Occipital lobe (tissue), 3 donors: ENCODE results near the gene F2RL3. TPM values are rescaled to one million over a fixed set of nuclear protein-coding genes. Genes with fewer than 3 reads are reported as not detected.
"Not testable (repeated sequence)": the region's sequence is repeated elsewhere in the genome, so short reads cannot be mapped to it uniquely, and the experiment has no call there.

Source experiments
- DNase-seq: peaks from one replicate; lab custom pipeline; 2025; lab: John Stamatoyannopoulos, UW
- small RNA-seq: library from RNA; depleted of rRNA; stranded (forward); fragments of <200 nt; gene quantifications from one replicate; pipeline ENCODE3, GENCODE V24; 2014
- total RNA-seq: library from RNA; depleted of rRNA; stranded (reverse); fragments of >200 nt; gene quantifications from one replicate; pipeline ENCODE4 v1.2.3, GENCODE V29; 2014

F2RL3 gene
- total RNA-seq, 1 donor from 2014 or later, result under 0.01 TPM

GRCh38 chr19:16921766-16922591 lies 33.2 kb downstream of the F2RL3 start:
- DNase-seq, result no peak

DNA sequence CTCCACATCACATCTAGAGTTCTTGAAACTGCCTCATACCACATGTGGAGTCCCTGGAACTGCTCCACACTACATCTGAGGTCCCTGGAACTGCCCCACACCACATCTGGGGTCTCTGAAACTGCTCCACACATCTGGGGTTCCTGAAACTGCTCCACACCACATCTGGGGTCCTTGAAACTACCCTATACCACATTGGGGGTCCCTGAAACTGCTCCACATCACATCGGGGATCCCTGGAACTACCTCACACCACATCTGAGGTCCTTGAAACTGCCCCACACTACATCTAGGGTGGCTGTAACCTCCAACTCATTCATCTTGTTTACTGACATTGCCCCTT lies 33.8 kb downstream of the F2RL3 start:
- DNase-seq, result no peak

DNA sequence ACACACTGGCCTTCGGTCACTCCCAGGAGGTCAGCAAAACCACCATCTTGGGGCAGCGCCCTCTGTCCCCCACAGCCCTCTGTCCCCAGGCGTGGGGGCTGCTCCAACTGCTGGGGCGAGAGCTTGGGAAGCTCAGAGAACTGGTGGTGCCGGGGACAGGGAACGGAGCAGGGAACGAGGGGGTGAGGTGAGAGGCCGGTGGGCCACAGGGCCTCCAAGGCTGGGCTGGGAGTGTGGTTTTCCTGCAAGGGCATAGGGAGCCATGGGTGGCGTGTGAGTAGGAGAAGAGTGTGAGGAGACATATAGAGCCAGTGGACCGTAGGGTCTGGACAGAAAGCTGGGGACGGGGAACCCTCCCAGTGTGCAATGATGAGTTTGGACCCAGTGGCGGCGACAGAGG lies 34.1 kb downstream of the F2RL3 start:
- DNase-seq, result no peak

GRCh38 chr19:16927883-16928282 lies 39.1 kb downstream of the F2RL3 start:
- no peak for DNase-seq

DNA sequence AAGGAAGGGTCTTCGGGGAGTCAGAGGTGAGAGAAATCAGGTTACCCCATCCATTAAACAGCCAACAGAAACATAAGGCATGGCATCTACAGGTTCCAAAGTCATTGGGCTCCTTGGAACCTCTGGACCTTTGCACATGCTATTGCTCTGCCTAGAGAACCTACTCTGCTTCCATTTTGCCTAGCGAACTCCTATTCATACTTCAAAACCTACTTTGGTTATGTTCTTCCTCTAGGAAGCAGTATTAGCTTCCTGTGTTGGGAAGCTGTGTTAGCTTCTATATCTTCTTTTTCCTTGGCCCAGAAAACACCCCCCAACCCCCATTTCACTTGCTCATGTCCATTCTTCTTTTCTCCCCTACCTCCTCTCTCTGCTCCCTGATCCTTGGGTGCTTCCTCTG lies 39.6 kb downstream of the F2RL3 start:
- no peak for DNase-seq

GRCh38 chr19:16928916-16929315 lies 40.1 kb downstream of the F2RL3 start:
- DNase-seq, result no peak

DNA sequence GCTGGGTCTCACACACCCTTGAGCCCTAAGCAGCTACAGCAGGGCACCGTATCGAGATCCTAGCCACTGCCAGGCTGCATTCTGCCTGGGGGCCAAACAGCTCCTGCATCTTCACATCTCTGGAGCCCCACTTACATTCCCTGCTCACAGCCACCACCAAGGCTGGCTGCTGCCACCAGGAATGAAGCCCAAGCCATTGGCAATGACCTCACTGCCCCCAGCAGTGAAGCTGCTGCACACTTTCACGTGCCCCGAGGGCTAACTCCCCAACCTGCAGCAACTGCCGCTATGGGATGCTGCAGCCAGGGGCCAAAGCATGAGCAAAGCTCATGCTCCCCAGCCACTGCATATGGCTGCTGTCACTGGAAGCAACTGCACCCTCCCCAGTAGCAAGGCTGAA lies 42.0 kb downstream of the F2RL3 start:
- no peak for DNase-seq

DNA sequence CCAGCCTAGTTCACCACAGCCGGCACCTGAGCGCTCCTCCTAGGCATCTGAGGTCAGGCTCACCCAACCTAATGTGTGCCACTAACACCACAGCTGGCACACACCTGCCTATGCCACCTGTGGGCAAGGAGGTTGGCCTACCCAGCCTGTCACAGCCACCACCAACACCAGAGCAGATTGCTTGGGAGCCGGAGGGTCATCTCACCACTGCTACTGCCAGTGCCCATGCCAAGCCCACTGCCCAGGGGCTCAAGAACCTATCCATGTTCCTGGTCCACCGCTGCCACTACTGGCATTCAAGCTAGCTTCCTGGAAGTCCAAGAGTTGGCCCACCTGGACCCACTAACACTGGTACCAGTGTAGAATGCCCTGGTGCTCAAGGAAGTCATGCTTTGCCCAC lies 42.5 kb downstream of the F2RL3 start:
- DNase-seq, result no peak

- no peak for DNase-seq
Observed at GRCh38 chr19:16934489-16934888, 45.7 kb downstream of the F2RL3 start.

GRCh38 chr19:16936901-16937300 lies 48.1 kb downstream of the F2RL3 start:
- no peak for DNase-seq

DNA sequence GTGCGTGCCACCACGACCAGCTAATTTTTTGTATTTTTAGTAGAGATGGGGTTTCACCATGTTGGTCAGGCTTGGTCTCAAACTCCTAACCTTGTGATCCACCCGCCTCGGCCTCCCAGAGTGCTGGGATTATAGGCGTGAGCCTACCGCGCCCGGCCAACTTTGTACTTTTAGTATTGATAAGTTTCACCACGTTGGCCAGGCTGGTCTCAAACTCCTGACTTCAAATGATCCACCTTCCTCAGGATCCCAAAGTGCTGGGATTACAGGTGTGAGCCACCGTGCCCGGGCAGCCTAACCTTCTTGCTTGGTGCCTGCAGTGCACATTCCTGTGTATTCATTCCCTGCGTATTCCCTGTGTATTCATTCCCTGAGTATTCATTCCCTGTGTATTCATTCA lies 49.0 kb downstream of the F2RL3 start:
- DNase-seq, result not testable (repeated sequence)

DNA sequence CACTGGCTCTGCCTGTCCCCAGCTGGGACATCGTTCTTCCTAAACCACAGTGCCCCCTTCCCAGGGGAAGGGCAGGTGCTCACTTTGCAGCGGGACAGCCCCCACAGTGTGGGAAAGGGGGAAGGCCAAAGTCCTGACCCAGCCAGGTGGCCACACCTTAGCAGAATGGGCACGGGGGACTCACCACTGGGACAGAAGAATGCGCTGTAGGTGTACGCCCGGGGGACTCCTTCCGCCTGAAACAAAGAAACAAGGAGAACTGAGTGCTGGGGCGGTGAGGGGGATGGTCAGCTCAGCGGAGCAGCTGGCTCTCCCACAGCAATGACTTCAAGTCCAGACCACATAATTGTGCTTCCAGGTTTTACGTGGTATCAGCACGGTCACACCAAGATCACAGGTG lies 49.4 kb downstream of the F2RL3 start:
- DNase-seq, result no peak

DNA sequence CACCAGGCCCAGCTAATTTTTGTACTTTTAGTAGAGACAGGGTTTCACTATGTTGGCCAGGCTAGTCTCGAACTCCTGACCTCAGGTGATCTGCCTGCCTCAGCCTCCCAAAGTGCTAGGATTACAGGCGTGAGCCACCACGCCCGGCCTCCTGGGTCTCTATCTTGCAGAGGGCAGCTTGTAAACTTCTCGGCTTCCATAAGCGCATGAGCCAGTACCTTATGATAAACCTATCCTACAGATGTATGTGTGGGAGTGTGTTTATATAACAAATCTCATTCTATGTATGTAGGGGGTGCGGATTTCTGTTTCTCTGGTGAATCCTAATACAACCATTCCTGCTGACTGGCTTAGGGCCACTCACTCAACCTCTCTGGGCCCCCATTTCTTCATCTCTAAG lies 51.3 kb downstream of the F2RL3 start:
- not testable (repeated sequence) for DNase-seq

DNA sequence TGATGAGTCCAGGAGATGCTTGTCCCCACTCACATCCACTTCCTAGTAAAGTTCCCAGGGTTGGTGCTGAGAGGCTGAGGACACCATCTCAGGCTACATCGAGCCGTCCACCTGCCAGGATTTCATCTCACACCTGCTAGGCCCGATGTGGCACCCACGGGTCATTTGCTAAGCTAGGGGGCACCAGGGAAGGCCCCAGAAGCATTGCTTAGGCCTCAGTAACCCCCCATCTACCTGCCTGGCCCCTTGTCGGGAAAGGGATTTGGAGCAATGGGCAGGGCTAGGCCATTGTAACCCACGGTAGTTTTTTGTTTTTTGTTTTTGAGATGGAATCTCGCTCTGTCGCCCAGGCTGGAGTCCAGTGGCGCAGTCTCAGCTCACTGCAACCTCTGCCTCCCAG lies 51.8 kb downstream of the F2RL3 start:
- no peak for DNase-seq

Small RNA genes lying within 50 kb of the gene (small RNA-seq; reads per million reads assigned to genes)
- gene RN7SL823P, result not detected
- gene RN7SL835P, result not detected

Other genes starting within 250 kb of the F2RL3 start
- gene SMIM7, start 228.9 kb upstream of the F2RL3 start, total RNA-seq, result 44.5 TPM
- 8.4 TPM for gene TMEM38A, start 227.9 kb upstream of the F2RL3 start, total RNA-seq
- gene NWD1, start 169.2 kb upstream of the F2RL3 start, total RNA-seq, result 0.31 TPM
- gene SIN3B, start 59.6 kb upstream of the F2RL3 start, total RNA-seq, result 32.9 TPM
- gene CPAMD8, start 137.8 kb downstream of the F2RL3 start, total RNA-seq, result 7.8 TPM
- gene HAUS8, start 186.5 kb downstream of the F2RL3 start, total RNA-seq, result 1.9 TPM
- gene MYO9B, start 186.8 kb downstream of the F2RL3 start, total RNA-seq, result 24.0 TPM